ENCODE data around the gene NUDCD3. TPM values are rescaled to one million over a fixed set of nuclear protein-coding genes. Genes with fewer than 3 reads are reported as not detected.

NUDCD3 gene
- total RNA-seq, 1 experiment from 2014 or later: 80.5 TPM

DNA sequence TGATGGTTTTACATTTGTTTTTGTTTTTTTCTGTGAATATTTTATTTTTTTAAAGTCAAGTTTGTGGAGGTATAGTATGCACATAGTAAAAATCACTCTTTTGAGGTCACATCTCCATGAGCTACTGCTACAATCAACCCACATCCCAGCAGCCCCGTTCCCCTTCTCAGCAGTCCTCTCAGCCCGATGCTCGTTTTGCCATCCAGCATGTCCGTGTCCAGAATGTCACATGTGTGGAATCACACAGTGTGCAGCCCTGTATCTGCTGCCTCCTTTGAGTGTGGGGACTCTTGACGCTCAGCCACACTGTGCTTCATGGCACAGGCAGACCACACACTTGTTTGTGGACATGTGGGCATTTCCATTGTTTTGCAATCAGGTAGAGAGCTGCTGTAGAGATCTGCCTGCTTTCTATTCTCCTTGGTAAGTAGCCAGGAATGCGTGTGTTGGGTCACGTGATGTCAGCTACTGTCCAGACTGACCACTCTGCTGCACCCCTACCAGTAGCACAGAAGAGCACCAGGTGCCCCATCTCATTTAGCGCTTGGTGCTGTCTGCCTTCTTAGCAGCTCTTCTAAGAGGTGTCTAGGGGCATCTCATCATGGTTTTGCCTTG is 93.4 kb downstream of the NUDCD3 start:
- no peak for DNase-seq (ENCODE audit: low read depth, low spot score)
- in situ Hi-C loops (cut with HindIII; ENCODE audit: low pct_unique_long_range_greater_than_20kb, low sequenced_read_pairs): no loop called here

- in situ Hi-C loops (cut with HindIII; ENCODE audit: low pct_unique_long_range_greater_than_20kb, low sequenced_read_pairs): no loop called here
- DNase-seq (ENCODE audit: low read depth, low spot score): no peak
Observed at GRCh38 chr7:44396496-44396895, 94.0 kb downstream of the NUDCD3 start.

DNA sequence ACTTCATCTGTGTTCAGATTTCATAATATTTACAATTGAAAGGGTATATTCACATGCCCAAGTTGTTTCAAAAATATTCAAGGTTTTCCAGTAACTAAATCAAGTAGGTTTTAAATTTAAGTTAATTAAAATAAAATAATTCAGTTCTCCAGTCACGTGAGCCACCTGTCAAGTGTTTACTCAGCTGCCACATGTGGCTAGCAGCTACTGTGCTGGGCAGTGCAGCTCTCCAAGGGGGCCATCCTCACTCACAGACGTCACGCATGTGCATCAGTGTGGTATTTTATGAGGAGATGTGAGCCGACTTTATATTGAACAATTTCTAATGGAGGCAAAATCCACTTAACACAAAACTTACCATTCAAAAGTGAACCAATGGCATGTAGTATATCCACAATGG is 95.4 kb downstream of the NUDCD3 start:
- no peak for DNase-seq (ENCODE audit: low read depth, low spot score)
- in situ Hi-C loops (cut with HindIII; ENCODE audit: low pct_unique_long_range_greater_than_20kb, low sequenced_read_pairs): no loop called here

DNA sequence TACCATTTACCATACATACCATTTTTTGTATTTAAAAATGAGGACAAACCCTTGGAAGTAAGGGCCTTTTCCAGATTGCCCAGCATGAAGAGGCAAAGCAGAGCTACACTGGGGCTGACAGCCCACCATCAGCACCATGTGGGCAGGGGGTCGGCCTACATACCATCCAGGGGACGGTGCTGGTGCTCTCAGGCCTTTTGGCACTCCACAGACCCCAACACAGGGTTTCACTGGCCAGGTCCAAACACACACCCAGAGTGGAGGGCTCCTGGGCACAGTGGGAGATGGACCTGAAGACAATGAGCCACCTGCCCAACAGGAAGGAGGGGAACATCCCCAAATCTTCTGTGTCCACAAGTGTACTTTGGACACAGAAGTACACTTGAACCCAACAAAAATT is 95.8 kb downstream of the NUDCD3 start:
- in situ Hi-C loops (cut with HindIII; ENCODE audit: low pct_unique_long_range_greater_than_20kb, low sequenced_read_pairs): no loop called here
- no peak for DNase-seq (ENCODE audit: low read depth, low spot score)

DNA sequence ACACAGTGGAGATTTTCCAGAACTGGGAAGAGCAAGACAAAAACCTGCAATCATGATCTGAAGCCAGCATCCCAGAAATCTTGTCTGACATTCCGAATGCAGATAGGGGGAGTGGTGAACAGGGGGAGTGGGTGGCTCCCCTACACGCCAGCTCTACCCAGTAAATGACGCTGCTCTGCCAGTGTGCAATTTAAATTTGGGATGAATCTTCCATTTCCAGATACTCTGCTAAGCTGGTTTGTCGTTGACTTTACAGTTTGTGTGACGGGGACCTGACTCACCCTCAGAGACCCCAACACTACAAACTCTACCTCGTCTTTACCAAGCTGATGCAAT is 96.4 kb downstream of the NUDCD3 start:
- in situ Hi-C loops (cut with HindIII; ENCODE audit: low pct_unique_long_range_greater_than_20kb, low sequenced_read_pairs): no loop called here
- DNase-seq (ENCODE audit: low read depth, low spot score): no peak

DNA sequence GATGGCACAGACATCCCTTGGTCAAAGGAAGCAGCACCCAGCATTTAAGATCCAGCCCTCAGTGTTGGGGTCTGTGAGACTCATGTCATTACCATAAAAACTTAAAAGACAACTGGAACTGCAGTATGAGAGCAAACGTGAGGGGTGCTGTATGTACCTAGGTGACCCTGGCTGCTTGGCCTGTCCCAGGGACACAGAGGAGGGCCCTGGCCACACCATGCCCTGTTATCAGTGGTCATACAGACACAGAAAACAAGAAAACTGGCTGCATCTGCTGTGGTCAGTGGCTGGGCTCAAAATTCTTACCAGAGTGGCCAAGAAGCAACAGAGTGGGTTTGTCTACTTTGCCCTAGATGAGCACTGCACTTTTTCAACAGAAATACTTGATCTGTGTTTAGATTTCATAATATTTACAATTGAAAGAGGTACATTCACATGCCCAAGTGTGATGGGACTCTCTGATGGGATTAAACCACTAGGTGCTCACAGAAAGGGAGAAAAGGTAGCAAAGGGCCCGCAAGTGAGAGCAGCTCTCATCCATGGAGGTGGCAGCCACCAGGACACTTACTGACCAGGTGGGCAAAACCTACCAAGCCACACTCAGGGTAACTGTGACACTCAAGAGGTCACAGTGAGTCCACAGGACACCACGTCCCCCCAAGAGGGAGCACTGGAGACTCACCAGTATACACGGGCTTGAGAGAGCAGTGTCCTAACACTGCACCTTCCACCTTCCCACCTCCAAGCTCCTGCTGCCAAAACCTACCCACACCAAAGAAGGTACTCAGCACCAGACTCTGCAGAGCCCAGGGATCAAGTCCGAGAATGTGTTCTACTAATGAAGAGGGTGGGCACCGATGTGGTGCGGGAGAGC is 97.0 kb downstream of the NUDCD3 start:
- in situ Hi-C loops (cut with HindIII; ENCODE audit: low pct_unique_long_range_greater_than_20kb, low sequenced_read_pairs): no loop called here
- DNase-seq (ENCODE audit: low read depth, low spot score): no peak

DNA sequence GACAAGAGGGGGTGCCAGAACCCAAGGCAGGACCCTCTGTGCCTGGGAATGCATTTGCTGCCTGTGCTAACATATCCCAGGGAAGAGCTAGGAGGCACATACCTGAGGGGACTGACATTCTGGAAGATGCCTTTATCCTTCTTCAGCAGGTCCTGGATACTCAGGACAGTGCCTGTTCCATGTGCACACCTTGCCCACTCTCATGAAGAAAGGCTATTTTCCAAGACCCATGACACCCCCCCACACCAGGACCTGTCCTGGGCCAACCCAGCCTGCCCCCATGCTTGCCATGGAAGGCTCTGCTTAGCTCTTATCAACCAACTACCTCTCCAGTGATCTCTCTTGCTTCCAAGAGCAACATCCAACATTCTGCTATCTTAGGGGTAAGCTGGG is 97.8 kb downstream of the NUDCD3 start:
- in situ Hi-C loops (cut with HindIII; ENCODE audit: low pct_unique_long_range_greater_than_20kb, low sequenced_read_pairs): no loop called here

DNA sequence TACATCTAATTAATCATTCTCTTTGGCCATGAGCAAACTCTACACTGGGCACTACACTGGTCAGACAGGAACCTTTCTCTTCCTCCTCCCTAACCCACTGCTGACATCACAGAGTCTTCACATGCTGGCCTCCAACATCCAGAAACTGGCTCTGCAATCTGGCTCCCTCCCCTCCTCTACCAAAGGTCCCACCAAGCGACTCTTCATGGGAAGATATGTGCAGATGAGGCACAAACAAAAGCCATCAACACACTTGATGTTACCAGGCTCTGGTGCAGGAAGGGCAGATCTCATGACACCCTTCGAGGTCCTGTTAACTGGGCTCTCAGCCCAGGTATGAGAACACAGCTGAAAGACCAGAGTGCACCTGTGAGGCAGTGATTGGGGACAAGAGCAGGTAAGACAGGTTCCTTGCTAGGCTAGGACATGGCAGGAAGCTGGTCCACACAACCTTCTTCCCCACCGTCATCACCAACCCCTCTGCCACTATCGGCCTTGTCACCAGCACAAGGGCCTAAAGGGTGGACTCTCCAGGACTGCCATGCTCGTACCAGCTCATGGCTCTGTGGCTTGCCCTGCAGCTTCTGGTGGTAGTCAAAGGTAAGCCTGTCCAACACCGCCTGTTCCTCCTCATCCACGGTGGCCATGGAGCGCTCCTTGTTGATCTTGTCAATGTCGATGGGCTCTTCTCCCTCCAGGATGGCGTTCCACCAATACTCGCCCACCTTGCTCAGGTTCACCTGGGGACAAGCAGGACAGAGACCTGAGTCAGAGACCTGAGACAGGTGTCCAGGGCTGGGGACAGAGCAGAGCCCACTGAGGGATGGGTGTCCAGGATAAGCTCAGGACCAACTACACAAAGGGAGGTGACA is 98.5 kb downstream of the NUDCD3 start:
- in situ Hi-C loops (cut with HindIII; ENCODE audit: low pct_unique_long_range_greater_than_20kb, low sequenced_read_pairs): no loop called here
- DNase-seq (ENCODE audit: low read depth, low spot score): no peak

More for the DNA sequence above, 97.8 kb downstream of the NUDCD3 start:
- DNase-seq (ENCODE audit: low read depth, low spot score): no peak

DNA sequence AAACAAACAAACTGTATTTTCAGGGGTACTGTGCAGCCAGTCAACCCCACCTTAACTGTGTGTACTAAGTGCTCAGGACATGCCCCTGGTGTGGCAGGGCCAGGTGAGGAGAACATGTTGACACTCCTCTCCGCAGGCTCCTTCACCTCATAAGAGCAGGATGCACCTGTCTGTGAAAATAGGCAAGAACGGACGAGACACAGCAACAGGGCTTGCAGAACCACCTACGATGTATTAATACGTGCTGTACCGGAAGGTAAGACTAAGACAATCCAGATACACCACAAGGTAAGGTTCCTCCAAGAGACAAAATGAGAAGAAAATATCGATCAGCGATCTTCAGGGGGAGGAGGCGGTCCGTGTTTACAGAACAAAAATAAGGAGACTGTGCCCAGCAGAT is 99.3 kb downstream of the NUDCD3 start:
- in situ Hi-C loops (cut with HindIII; ENCODE audit: low pct_unique_long_range_greater_than_20kb, low sequenced_read_pairs): no loop called here

GRCh38 chr7:44390701-44391100 is 99.8 kb downstream of the NUDCD3 start:
- DNase-seq (ENCODE audit: low read depth, low spot score): no peak
- in situ Hi-C loops (cut with HindIII; ENCODE audit: low pct_unique_long_range_greater_than_20kb, low sequenced_read_pairs): no loop called here

More for the DNA sequence above, 99.3 kb downstream of the NUDCD3 start:
- no peak for DNase-seq (ENCODE audit: low read depth, low spot score)

DNA sequence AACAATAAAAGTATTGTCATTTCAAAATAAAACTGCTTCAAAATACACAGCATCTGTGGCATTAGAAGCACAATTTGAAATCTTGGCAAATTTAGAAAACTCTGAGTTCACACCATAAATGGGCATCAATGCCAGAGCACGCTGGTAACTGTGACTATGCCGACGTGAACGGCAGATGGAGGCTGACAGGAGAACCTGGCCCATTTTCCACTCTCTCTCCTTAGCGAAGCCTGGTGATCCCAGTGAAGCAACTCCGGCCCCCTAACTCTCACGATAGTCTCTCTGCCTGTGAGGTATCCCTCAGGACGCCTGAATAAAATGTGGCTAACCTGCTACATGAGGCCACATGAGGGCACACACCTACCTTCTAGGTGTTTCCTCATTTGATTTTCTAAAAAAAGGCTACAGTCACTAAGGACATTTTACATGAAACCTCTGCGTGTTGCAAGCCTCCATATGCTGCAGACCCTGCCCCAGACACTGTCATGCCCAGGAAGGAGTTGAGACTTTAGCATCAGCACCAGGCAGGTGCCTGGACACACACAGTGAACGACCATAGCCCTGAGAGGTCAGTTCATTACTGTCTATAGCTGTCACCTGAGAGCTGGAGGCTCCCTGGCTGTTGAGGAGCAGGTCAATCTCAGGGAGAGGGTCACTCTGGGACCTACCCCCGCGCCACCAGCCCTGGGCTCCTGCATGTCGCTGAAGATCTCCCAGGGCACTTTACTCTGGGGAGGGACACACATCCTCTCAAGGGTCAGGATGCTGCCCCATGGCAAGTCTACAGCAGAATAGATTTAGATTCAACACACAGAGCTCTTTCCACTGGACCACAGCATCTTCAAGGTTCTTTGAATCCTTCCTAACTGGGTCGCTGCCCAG is 102.1 kb downstream of the NUDCD3 start:
- in situ Hi-C loops (cut with HindIII; ENCODE audit: low pct_unique_long_range_greater_than_20kb, low sequenced_read_pairs): no loop called here

GRCh38 chr7:44387389-44387788 is 103.1 kb downstream of the NUDCD3 start:
- in situ Hi-C loops (cut with HindIII; ENCODE audit: low pct_unique_long_range_greater_than_20kb, low sequenced_read_pairs): no loop called here
- DNase-seq (ENCODE audit: low read depth, low spot score): no peak

More for the DNA sequence above, 102.1 kb downstream of the NUDCD3 start:
- DNase-seq (ENCODE audit: low read depth, low spot score): no peak

DNA sequence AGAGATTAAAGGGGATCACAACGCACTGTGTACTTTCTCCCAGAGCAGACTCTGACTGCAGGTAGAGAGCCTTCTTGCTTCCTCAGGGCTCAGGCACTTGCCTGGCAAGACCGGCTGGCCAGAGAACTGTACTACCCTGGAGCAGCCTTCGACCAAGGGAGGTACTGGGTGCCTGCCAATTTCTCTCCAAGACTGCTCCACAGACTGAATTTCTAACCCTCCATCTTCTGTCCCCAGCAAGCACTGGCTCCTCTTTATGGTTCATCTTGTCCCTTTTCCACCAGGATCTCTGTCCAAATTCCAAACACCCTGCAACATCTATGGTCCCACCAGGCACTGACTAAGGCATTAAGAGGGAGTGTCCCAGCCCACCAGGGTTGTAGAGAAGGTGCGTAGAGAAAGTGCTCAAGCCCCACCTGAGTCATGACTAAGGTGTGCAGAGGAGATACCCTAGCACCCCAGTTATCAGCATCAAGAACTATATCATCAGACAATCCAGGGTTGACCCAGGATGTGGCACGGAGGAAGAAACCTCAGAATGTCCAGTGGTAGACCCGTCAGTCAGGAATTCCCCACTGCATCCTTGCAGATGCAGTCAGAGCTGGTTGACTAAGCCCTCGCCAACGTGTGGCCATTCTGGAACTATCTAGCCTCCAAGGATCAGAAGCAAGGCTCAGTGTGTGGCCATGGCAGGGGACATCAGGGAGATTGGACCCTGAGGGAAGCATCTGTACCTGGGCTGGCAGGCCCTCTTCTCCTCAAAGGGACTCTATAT is 104.1 kb downstream of the NUDCD3 start:
- in situ Hi-C loops (cut with HindIII; ENCODE audit: low pct_unique_long_range_greater_than_20kb, low sequenced_read_pairs): no loop called here
- no peak for DNase-seq (ENCODE audit: low read depth, low spot score)

DNA sequence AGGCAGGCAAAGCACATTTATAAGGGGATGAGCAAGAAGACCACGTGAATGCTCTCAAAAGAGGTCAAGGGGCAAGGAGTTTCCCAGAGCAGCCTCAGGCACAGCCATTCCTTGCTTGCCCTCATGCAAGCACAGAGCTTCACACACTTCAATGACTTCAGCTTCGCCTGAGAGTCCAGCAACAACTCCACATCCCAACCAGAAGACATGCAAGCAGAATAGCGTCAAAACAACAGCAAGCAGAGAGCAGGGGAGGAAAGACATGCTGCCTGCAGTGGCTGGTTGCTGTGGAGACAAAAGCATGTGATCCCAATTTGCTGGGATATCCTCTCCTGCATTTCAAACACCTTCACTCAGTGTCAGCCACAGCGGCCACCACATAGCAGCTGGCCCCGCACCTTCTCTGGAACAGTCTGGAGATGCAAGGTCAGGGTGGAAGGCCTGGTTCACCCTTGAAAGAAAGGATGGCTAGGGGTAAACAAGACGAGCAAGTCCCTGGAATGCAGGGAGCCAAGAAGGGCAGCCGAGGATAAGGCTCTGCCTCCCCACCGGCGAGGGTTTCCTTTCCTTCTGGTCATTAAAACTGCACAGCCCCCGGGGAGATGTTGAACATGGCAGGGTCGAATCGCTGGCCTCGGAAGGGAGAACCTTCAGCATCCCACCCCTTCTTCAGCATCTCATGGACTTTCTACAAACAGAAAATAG is 104.9 kb downstream of the NUDCD3 start:
- in situ Hi-C loops (cut with HindIII; ENCODE audit: low pct_unique_long_range_greater_than_20kb, low sequenced_read_pairs): no loop called here
- no peak for DNase-seq (ENCODE audit: low read depth, low spot score)

GRCh38 chr7:44384586-44385433 is 105.6 kb downstream of the NUDCD3 start:
- no peak for DNase-seq (ENCODE audit: low read depth, low spot score)
- in situ Hi-C loops (cut with HindIII; ENCODE audit: low pct_unique_long_range_greater_than_20kb, low sequenced_read_pairs): no loop called here

Data from SK-MEL-5 (cell line).